ENCODE measurements around the gene GPSM3.

Gene GPSM3

DNA sequence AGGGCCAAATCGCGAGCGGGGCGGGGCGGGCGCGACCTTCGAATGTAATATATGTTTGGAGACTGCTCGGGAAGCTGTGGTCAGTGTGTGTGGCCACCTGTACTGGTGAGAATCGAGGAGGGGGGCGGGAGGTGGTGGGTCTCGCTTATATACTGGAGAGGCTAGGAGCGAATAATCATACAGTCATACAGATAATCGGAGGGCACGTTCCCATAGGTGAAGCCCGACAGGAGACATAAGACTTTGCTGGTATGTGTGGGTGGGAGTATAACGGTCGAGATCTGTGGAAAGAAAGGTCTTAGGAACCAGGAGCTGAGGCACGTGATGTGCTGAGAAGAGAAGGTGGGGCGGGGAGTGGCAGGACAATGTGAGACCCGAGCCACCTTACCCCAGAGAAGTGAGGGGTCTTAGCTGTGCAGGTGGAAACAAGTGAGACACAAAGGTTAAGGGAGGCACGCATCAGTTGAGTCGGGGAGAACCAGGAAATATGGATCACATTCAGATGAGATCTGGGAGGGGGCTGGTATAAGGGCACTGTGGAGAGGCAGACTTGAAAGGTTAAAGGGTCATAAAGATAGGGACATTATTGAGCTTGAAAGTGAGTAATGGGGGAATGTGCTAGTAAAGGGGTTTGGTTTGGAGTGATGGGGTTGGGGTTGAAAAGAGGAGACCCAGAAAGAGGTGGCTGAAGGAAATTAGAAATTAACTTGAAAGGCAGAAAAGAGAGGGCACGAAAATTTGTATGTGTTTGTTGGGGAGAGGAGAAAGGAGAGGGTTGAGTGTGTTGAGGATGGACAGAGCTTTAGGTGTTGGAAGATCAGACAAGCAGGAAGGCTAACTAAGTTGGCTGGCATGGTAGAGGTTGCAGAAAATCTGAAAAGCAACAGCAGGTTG, 13.6 kb downstream of the GPSM3 start:
- Histone ChIP-seq H3K4me3 (ENCODE audit: low read depth, low read length, poor library complexity, severe bottlenecking) (peak overlapping the region; percentile 91), H3K27ac (ENCODE audit: low read depth, low read length, poor library complexity, severe bottlenecking) (peak overlapping the region; percentile 87), H3K9me2 (ENCODE audit: low read depth, low read length) (no peaks in the 10 kb centered on the region), H3K9me3 (ENCODE audit: low read length) (no peaks in the 10 kb centered on the region), H3K4me2 (ENCODE audit: low read length) (peak overlapping the region; percentile 99), H3K9ac (ENCODE audit: low read length) (peak overlapping the region; percentile 79), H3K79me2 (ENCODE audit: insufficient read depth, low read length) (peaks cover 12% of the 10 kb centered on the region; the same call in 1 of the 2 replicates), H4K20me1 (ENCODE audit: insufficient read depth, low read length) (no peaks in the 10 kb centered on the region), H3K4me1 (ENCODE audit: insufficient read depth, low read length, severe bottlenecking) (peaks cover 43% of the 10 kb centered on the region), H3K36me3 (ENCODE audit: insufficient read depth, low read length) (peaks cover 34% of the 10 kb centered on the region; the same call in 1 of the 2 replicates), H3K27me3 (ENCODE audit: insufficient read depth, low read length) (no peaks in the 10 kb centered on the region), H3F3A (ENCODE audit: insufficient read depth, low read length) (no peaks in the 10 kb centered on the region), H2AFZ (ENCODE audit: low read length) (no peak overlapping the region)
- no peak for TF ChIP-seq EZH2 (IDR thresholded peaks at IDR 0.05; ENCODE audit: borderline replicate concordance, low read length)
- TF ChIP-seq, protein P1, sequence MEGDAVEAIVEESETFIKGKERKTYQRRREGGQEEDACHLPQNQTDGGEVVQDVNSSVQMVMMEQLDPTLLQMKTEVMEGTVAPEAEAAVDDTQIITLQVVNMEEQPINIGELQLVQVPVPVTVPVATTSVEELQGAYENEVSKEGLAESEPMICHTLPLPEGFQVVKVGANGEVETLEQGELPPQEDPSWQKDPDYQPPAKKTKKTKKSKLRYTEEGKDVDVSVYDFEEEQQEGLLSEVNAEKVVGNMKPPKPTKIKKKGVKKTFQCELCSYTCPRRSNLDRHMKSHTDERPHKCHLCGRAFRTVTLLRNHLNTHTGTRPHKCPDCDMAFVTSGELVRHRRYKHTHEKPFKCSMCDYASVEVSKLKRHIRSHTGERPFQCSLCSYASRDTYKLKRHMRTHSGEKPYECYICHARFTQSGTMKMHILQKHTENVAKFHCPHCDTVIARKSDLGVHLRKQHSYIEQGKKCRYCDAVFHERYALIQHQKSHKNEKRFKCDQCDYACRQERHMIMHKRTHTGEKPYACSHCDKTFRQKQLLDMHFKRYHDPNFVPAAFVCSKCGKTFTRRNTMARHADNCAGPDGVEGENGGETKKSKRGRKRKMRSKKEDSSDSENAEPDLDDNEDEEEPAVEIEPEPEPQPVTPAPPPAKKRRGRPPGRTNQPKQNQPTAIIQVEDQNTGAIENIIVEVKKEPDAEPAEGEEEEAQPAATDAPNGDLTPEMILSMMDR (IDR thresholded peaks at IDR 0.05; ENCODE audit: low read length): no peak

DNA sequence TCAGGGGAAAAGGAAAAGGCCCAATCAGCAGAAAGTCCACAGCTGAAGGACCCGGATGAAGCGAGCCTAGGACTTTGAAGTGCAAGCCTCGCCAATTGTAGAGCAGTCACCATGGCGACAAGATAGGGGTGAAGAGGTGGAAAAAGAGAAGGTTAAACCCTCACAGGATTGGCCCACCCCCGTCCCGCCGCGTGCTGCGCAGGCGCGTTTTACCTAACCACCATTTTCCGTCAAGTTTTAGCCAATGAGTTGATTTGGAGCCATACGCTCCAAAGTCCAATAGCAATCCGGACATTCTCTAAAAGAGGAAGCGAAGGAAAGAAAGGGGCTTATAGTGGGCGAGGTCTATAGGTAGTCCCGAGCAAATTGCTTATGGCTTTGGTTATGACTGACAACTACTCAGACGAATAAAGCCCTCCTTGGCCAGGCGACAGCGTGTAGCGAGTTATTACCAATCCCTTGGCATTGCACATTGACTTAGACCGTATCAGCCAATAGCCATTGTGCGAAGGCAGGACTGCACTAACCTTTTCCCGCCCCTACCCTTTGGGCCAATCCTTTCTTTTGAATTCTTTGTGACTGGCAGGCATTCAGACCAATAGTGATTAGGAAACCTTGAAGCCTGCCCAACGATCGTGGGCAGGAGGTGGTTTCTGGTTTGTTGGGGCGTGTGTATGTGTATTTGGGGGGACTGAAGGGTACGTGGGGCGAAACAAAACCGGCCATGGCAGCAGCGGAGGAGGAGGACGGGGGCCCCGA, 14.5 kb downstream of the GPSM3 start, which contains the start of gene RNF5:
Gene RNF5 (plus strand): TSS at position 618 of the 759 bp plus-strand sequence. CDS start 107 bp downstream, at position 725.
- Histone ChIP-seq H3K9me3 (ENCODE audit: low read length) (no peaks in the 10 kb centered on the region), H4K20me1 (ENCODE audit: insufficient read depth, low read length) (no peaks in the 10 kb centered on the region), H3K9me2 (ENCODE audit: low read depth, low read length) (no peaks in the 10 kb centered on the region), H3K27ac (ENCODE audit: low read depth, low read length, poor library complexity, severe bottlenecking) (peak within 1 kb of the TSS; percentile 87), H3K27me3 (ENCODE audit: insufficient read depth, low read length) (no peaks in the 10 kb centered on the region), H2AFZ (ENCODE audit: low read length) (no peak within 1 kb of the TSS), H3K4me2 (ENCODE audit: low read length) (peak within 1 kb of the TSS; percentile 99), H3K4me1 (ENCODE audit: insufficient read depth, low read length, severe bottlenecking) (peaks cover 51% of the 10 kb centered on the region), H3K9ac (ENCODE audit: low read length) (peak within 1 kb of the TSS; percentile 79), H3F3A (ENCODE audit: insufficient read depth, low read length) (no peaks in the 10 kb centered on the region), H3K79me2 (ENCODE audit: insufficient read depth, low read length) (peaks cover 12% of the 10 kb centered on the region; the same call in 1 of the 2 replicates), H3K36me3 (ENCODE audit: insufficient read depth, low read length) (peaks cover 27% of the 10 kb centered on the region; the same call in 1 of the 2 replicates), H3K4me3 (ENCODE audit: low read depth, low read length, poor library complexity, severe bottlenecking) (peak within 1 kb of the TSS; percentile 91)
- no peak for TF ChIP-seq EZH2 (IDR thresholded peaks at IDR 0.05; ENCODE audit: borderline replicate concordance, low read length)
- TF ChIP-seq, protein P1 (IDR thresholded peaks at IDR 0.05; ENCODE audit: low read length): no peak

DNA sequence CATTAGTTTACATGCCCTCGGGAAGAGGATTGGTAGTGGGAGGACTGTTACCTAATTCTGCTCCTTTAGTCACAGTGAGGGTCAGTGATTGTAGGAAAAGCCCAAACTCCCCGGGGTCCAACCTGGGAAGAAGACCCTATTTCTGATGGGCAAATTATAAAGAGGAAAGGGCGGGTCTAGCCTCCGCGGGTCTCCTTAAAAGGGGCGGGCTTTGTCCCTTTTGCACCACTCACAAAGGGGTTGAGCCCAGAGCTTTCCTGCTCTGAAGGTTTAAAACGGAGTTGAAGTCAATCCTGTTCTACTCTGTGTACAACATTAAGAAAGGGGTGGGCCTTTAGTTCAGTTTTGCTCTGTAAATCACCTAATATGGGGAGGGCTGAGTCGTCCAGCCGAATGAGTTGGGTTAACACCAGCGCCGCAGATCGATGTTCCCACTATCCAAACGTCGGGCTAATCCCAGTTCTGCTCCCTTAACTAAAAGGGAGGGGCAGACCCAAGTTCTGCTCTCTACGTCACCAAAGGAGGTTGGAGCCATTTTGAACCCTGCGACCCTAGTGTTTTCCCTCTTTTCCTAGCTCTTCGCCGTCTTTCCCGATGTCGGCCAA, 15.2 kb downstream of the GPSM3 start:
- H3K36me3 ChIP-seq (ENCODE audit: insufficient read depth, low read length): peaks cover 20% of the 10 kb centered on the region; the same call in 1 of the 2 replicates
- H3K9ac ChIP-seq (ENCODE audit: low read length): peak overlapping the region; percentile 70
- H4K20me1 ChIP-seq (ENCODE audit: insufficient read depth, low read length): no peaks in the 10 kb centered on the region
- no peak for TF ChIP-seq EZH2 (IDR thresholded peaks at IDR 0.05; ENCODE audit: borderline replicate concordance, low read length)
- TF ChIP-seq, protein P1 (IDR thresholded peaks at IDR 0.05; ENCODE audit: low read length): no peak
- H3K27ac ChIP-seq (ENCODE audit: low read depth, low read length, poor library complexity, severe bottlenecking): peak overlapping the region; percentile 87
- no peaks in the 10 kb centered on the region for H3F3A ChIP-seq (ENCODE audit: insufficient read depth, low read length)
- no peaks in the 10 kb centered on the region for H3K9me3 ChIP-seq (ENCODE audit: low read length)
- H3K9me2 ChIP-seq (ENCODE audit: low read depth, low read length): no peaks in the 10 kb centered on the region
- peak overlapping the region; percentile 80 for H3K4me2 ChIP-seq (ENCODE audit: low read length)
- H3K27me3 ChIP-seq (ENCODE audit: insufficient read depth, low read length): no peaks in the 10 kb centered on the region
- H3K4me1 ChIP-seq (ENCODE audit: insufficient read depth, low read length, severe bottlenecking): peaks cover 56% of the 10 kb centered on the region
- peak overlapping the region; percentile 91 for H3K4me3 ChIP-seq (ENCODE audit: low read depth, low read length, poor library complexity, severe bottlenecking)
- no peak overlapping the region for H2AFZ ChIP-seq (ENCODE audit: low read length)
- peaks cover 12% of the 10 kb centered on the region; the same call in 1 of the 2 replicates for H3K79me2 ChIP-seq (ENCODE audit: insufficient read depth, low read length)

Measured in OCI-LY1 (cell line).